WI38 (cell line): ENCODE measurements around the gene USP14.

Experiments used
- H3K4me3 ChIP-seq: 2 replicates; pipeline ENCODE4 v1.5.1; 2011; ENCODE audit warnings: low read depth, mild to moderate bottlenecking, control low read depth, low read length
- TF ChIP-seq, protein P1 (sequence below): IDR thresholded peaks from 2 replicates; pipeline ENCODE4 v1.5.1; 2012; ENCODE audit warnings: low read depth, mild to moderate bottlenecking, control low read depth, low read length

The USP14 gene

DNA sequence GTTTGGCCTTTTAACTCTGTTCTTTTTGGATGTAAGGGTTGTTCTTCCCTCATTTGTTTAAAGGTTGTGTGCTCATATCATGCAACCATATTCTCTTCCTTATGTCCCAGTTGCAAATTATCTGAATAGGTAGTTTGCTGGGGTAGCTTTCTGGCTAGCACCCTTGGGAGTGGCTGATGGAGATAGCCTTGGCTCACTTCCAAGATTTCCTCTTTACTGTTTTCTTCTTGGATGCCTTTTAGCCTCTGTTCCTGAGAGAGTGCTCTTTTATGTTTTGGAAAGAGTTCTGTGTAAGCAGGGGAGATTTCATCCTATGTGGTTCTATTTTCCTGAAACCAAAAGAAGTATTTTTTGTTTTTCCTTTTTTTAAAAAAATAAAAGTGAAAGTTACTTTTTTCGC lies 25.4 kb downstream of the USP14 start:
- H3K4me3 ChIP-seq = no peak overlapping the region
- TF ChIP-seq, protein P1, sequence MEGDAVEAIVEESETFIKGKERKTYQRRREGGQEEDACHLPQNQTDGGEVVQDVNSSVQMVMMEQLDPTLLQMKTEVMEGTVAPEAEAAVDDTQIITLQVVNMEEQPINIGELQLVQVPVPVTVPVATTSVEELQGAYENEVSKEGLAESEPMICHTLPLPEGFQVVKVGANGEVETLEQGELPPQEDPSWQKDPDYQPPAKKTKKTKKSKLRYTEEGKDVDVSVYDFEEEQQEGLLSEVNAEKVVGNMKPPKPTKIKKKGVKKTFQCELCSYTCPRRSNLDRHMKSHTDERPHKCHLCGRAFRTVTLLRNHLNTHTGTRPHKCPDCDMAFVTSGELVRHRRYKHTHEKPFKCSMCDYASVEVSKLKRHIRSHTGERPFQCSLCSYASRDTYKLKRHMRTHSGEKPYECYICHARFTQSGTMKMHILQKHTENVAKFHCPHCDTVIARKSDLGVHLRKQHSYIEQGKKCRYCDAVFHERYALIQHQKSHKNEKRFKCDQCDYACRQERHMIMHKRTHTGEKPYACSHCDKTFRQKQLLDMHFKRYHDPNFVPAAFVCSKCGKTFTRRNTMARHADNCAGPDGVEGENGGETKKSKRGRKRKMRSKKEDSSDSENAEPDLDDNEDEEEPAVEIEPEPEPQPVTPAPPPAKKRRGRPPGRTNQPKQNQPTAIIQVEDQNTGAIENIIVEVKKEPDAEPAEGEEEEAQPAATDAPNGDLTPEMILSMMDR = no peak

DNA sequence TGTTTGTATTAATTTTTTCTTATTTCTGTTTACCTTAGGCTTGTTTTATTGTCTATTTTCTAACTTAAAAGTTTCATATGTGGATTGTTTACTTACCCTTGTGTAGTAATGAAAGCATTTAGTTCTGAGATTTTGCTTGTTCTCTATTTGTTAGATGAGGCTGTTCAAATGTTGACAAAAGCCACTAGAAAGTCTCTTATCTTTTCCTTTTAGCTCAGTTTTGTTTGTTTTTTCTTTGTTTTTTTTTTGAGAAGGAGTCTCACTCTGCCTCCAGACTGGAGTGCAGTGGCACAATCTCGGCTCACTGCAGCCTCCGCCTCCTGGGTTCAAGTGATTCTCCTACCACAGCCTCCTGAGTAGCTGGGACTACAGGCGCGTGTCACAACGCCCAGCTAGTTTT lies 30.9 kb downstream of the USP14 start:
- TF ChIP-seq, protein P1 = no peak

DNA sequence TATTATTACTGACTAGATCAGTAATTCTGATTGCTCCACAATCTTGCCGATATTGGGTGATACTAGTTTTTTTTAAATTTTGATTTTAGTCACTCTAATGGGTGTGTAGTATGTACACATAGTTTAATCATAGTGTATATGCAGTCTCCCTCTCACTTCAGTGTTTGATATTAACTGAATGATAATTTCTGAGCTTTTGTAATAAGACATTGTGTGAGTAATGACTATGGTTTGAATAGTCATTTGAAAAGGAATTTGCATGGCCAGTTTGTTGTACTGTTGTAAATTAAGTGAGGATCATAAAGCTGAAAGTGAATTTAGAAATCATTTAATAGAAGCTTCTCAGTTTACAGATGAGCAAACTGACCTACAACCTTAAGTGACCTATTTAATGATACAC lies 33.4 kb downstream of the USP14 start:
- TF ChIP-seq, protein P1 = no peak
- H3K4me3 ChIP-seq = no peak overlapping the region

More for the DNA sequence above, 30.9 kb downstream of the USP14 start:
- H3K4me3 ChIP-seq = no peak overlapping the region

DNA sequence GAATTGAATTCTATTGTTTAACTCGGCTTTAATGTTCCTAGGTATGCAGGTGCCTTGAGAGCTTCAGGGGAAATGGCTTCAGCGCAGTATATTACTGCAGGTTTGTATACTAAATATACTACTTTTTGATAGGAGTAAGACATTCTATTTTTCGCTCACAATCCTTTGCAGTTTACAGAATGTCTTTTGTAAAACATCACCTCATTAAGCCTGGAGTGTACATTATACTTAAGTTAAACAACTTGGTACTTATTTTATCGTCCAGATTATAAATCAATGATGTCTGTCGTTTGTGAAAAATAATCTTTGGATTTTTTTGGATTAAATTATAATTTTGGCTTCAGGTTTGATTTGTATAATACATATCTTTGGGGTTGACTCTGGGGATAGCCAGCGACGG lies 34.4 kb downstream of the USP14 start:
- no peak overlapping the region for H3K4me3 ChIP-seq
- TF ChIP-seq, protein P1 = no peak

DNA sequence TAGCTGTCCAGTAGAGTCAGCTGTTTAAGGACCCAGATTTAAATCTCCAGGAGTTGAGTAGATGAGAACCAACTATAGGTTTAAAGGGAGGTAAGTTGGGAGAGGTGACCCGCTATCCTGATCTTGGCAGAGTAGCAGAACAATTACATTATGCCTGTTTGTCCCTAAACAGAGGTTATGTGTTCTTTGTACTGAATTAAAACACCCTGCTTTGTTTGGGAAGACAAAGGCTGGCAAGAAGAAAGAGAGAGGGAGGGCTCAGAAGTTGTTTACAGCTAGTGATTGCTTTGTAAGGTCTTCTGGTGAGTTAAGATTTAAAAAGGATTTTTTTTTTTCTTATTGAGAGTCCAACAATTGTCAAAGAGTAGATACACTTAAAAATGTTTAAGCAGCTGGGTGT lies 37.3 kb downstream of the USP14 start:
- TF ChIP-seq, protein P1 = no peak
- no peak overlapping the region for H3K4me3 ChIP-seq

DNA sequence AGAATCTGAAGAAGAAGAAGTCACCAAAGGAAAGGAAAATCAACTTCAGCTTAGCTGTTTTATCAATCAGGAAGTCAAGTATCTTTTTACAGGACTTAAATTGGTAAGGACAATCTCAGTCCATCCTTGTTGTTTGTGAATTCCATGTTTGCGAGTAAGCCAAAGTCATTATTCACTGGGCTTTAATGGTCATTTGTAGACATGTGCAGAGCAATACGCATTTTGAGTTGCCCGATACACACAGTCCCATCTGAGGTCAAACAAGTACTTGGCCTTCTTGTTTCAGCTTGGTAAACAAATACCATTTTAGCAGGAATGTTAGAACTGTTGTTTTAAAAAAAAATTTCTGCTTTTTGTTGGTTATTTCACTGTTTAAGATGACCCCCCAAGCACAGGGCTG lies 40.9 kb downstream of the USP14 start:
- H3K4me3 ChIP-seq = no peak overlapping the region
- TF ChIP-seq, protein P1 = no peak

DNA sequence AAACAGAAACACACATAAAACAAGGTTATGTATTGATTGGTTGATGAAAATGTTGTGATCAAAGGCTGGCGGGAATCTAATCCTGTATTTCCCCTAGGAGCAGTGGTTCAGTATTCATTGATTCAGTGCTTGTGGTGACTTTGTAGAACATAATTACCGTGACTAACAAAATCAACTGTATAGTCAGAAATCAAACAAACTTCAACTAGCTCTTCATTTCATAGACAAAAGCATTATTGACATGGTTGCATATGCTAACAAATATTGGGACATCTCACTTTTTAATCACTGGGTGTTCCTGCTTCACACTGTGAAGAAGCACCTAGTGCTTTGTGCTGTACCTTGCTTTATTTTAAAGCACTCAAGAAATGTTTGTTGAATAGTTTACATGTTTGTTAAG lies 41.4 kb downstream of the USP14 start:
- no peak overlapping the region for H3K4me3 ChIP-seq
- TF ChIP-seq, protein P1 = no peak
